Uterus (tissue), 2 donors: ENCODE measurements around the gene METAP2.

Source experiments
- CTCF ChIP-seq, 4 experiments: fragments of 200-600 bp in 2 of 4; fragments of 450-650 bp in 2 of 4; sonication (generic) in 2 of 4; IDR thresholded peaks; one replicate each; pipeline ENCODE4 v1.5.1; 2016 to 2019; ENCODE audit warnings: antibody characterized with exemption in 4 of 4, mild to moderate bottlenecking in 2 of 4, moderate library complexity in 1 of 4
- POLR2A ChIP-seq, 2 donors: fragments of 450-650 bp; IDR thresholded peaks; one replicate each; pipeline ENCODE4 v1.6.1; 2016; ENCODE audit warnings: antibody characterized with exemption in 2 of 2, mild to moderate bottlenecking in 1 of 2, moderate library complexity in 1 of 2

DNA sequence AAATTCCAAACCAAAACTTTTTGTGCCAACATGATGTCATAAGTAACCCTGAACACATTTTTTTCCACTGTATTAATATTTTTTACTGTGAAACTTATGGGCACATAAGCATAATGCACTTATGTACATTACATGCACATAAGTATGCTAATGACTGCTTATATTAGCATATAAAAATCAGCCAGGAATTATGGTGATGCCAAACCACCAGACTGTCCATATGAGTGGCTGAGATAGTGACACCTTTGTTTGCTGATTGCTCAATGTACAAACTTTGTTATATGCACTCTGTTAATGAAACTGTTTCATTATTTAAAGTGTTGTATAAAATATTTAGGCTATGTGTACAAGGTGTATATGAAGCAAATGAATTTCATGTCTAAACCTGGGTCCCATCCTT is 45.0 kb downstream of the METAP2 start:
- TF ChIP-seq POLR2A (IDR thresholded peaks at IDR 0.05) (no peak), CTCF (IDR thresholded peaks at IDR 0.05) (no peak)
